Activated B cell treated with CpG ODN at 0.5 μM for 24 hours (primary cell): ENCODE results near the gene OVCA2. TPM values are rescaled to one million over a fixed set of nuclear protein-coding genes. Genes with fewer than 3 reads are reported as not detected.

Source experiments
- ATAC-seq: fragments of 200-7000 bp; cut with Tn5 transposase; one replicate; pipeline ENCODE4 v1.10.0; 2021; ENCODE audit warnings: low read depth, mild to moderate bottlenecking, moderate library complexity
- CTCF ChIA-PET: fragments of 350-600 bp; sonication (Branson Sonifier 250); formaldehyde crosslinking; loops from one replicate; lab custom pipeline; 2021; ENCODE audit warnings: antibody characterized with exemption; lab: Charles Lee
- POLR2A ChIA-PET: fragments of 350-600 bp; sonication (Branson Sonifier 250); formaldehyde crosslinking; loops from one replicate; lab custom pipeline; 2021; ENCODE audit warnings: antibody characterized with exemption; lab: Charles Lee
- DNase-seq: peaks from one replicate; pipeline ENCODE4 v3.0.0; 2022
- H3K27ac Mint-ChIP-seq: one replicate; pipeline ENCODE4 v1.8.0; 2020; ENCODE audit warnings: mixed read lengths
- H3K27me3 Mint-ChIP-seq: one replicate; pipeline ENCODE4 v1.8.0; 2021; ENCODE audit warnings: mixed read lengths
- H3K36me3 Mint-ChIP-seq: one replicate; pipeline ENCODE4 v1.8.0; 2021; ENCODE audit warnings: low read depth, mixed read lengths
- H3K4me1 Mint-ChIP-seq: one replicate; pipeline ENCODE4 v1.8.0; 2021; ENCODE audit warnings: mixed read lengths
- H3K4me3 Mint-ChIP-seq: one replicate; pipeline ENCODE4 v1.8.0; 2020; ENCODE audit warnings: mild to moderate bottlenecking, mixed read lengths
- H3K9me3 Mint-ChIP-seq: one replicate; pipeline ENCODE4 v1.8.0; 2020; ENCODE audit warnings: mixed read lengths
- CTCF ChIP-seq: fragments of 200-600 bp; IDR thresholded peaks from one replicate; pipeline ENCODE4 v1.8.0; 2022; ENCODE audit warnings: antibody characterized with exemption, mild to moderate bottlenecking
- intact Hi-C: fragments of 100-400 bp; cut with micrococcal nuclease; formaldehyde crosslinking; loops from one replicate; pipeline ENCODE4 v1.15.1; 2024
- total RNA-seq: library from RNA; stranded (reverse); gene quantifications from 2 replicates; pipeline ENCODE4 v1.2.3, GENCODE V29; 2022

Gene OVCA2
- total RNA-seq, 1 donor from 2014 or later, result 29.4 TPM

- H3K4me3 Mint-ChIP-seq, result peak overlapping the region; percentile 67
- peak overlapping the region; percentile 16 for H3K27ac Mint-ChIP-seq
- H3K27me3 Mint-ChIP-seq, result no peaks in the 10 kb centered on the region
- H3K4me1 Mint-ChIP-seq, result peaks cover 46% of the 10 kb centered on the region
- no peak for TF ChIP-seq CTCF
- CTCF ChIA-PET, result interaction anchor here (0.8 to 2.7 kb wide), 5 partner anchors 10 to 180 kb away, joined by 3 to 16 read pairs (median 3); partner anchors contain the start of gene HIC1
- DNase-seq (peak; percentile 49), ATAC-seq (peak; percentile 88)
- intact Hi-C loops, result loop anchor here (1.0 to 2.0 kb wide), 2 partner anchors 25 to 72 kb away; no protein-coding TSS in a partner anchor
- peaks cover 47% of the 10 kb centered on the region for H3K36me3 Mint-ChIP-seq
- POLR2A ChIA-PET, result interaction anchor here (1.0 to 24.5 kb wide), 3 partner anchors 9 to 24 kb away, joined by 4 to 449 read pairs (median 5); no protein-coding TSS in a partner anchor
- no peaks in the 10 kb centered on the region for H3K9me3 Mint-ChIP-seq
Observed at GRCh38 chr17:2064520-2064971, 22.7 kb downstream of the OVCA2 start.

GRCh38 chr17:2064980-2065785 lies 23.4 kb downstream of the OVCA2 start:
- CTCF ChIA-PET, result interaction anchor here (0.8 to 2.7 kb wide), 4 partner anchors 10 to 180 kb away, joined by 3 to 16 read pairs (median 6); partner anchors contain the start of gene HIC1
- Mint-ChIP-seq H3K4me1 (peaks cover 46% of the 10 kb centered on the region), H3K36me3 (peaks cover 49% of the 10 kb centered on the region), H3K27me3 (no peaks in the 10 kb centered on the region), H3K9me3 (no peaks in the 10 kb centered on the region), H3K27ac (peak overlapping the region; percentile 16), H3K4me3 (peak overlapping the region; percentile 67)
- ATAC-seq (no peak), DNase-seq (no peak)
- no peak for TF ChIP-seq CTCF
- POLR2A ChIA-PET, result interaction anchor here (1.0 to 24.5 kb wide), 3 partner anchors 8 to 23 kb away, joined by 4 to 449 read pairs (median 5); no protein-coding TSS in a partner anchor
- intact Hi-C loops, result loop anchor here (1.0 to 2.0 kb wide), 2 partner anchors 24 to 72 kb away; no protein-coding TSS in a partner anchor

GRCh38 chr17:2065949-2066400 lies 24.2 kb downstream of the OVCA2 start:
- Mint-ChIP-seq H3K27ac (no peak overlapping the region), H3K27me3 (no peaks in the 10 kb centered on the region), H3K4me3 (no peak overlapping the region), H3K4me1 (peaks cover 51% of the 10 kb centered on the region), H3K9me3 (no peaks in the 10 kb centered on the region), H3K36me3 (peaks cover 47% of the 10 kb centered on the region)
- intact Hi-C loops, result loop anchor here (2.0 kb wide), 1 partner anchor 71 kb away; no protein-coding TSS in a partner anchor
- DNase-seq (no peak), ATAC-seq (no peak)
- POLR2A ChIA-PET, result interaction anchor here (24.5 kb wide), 1 partner anchor 22 kb away, joined by 449 read pairs; no protein-coding TSS in a partner anchor
- TF ChIP-seq CTCF, result no peak
- CTCF ChIA-PET, result interaction anchor here (1.6 to 2.7 kb wide), 2 partner anchors 11 to 179 kb away, joined by 8 to 16 read pairs; partner anchors contain the start of gene HIC1

- intact Hi-C loops, result no loop called here
- TF ChIP-seq CTCF, result no peak
- no peaks in the 10 kb centered on the region for H3K27me3 Mint-ChIP-seq
- ChIA-PET POLR2A (interaction anchor here (24.5 kb wide), 1 partner anchor 21 kb away, joined by 449 read pairs; no protein-coding TSS in a partner anchor), CTCF (interaction anchor here (1.4 kb wide), 1 partner anchor 9 kb away, joined by 4 read pairs; no protein-coding TSS in a partner anchor)
- no peaks in the 10 kb centered on the region for H3K9me3 Mint-ChIP-seq
- DNase-seq, result no peak
- H3K4me1 Mint-ChIP-seq, result peaks cover 57% of the 10 kb centered on the region
- peaks cover 46% of the 10 kb centered on the region for H3K36me3 Mint-ChIP-seq
- no peak overlapping the region for H3K27ac Mint-ChIP-seq
- no peak overlapping the region for H3K4me3 Mint-ChIP-seq
- ATAC-seq, result no peak
Observed at GRCh38 chr17:2067048-2067561, 25.3 kb downstream of the OVCA2 start.
